D341Med (cell line): Measurements from ENCODE around the gene CCDC188.

Experiments used
- DNase-seq: peaks from one replicate; pipeline ENCODE4 v3.0.0; 2012; ENCODE audit warnings: low spot score

Gene CCDC188

DNA sequence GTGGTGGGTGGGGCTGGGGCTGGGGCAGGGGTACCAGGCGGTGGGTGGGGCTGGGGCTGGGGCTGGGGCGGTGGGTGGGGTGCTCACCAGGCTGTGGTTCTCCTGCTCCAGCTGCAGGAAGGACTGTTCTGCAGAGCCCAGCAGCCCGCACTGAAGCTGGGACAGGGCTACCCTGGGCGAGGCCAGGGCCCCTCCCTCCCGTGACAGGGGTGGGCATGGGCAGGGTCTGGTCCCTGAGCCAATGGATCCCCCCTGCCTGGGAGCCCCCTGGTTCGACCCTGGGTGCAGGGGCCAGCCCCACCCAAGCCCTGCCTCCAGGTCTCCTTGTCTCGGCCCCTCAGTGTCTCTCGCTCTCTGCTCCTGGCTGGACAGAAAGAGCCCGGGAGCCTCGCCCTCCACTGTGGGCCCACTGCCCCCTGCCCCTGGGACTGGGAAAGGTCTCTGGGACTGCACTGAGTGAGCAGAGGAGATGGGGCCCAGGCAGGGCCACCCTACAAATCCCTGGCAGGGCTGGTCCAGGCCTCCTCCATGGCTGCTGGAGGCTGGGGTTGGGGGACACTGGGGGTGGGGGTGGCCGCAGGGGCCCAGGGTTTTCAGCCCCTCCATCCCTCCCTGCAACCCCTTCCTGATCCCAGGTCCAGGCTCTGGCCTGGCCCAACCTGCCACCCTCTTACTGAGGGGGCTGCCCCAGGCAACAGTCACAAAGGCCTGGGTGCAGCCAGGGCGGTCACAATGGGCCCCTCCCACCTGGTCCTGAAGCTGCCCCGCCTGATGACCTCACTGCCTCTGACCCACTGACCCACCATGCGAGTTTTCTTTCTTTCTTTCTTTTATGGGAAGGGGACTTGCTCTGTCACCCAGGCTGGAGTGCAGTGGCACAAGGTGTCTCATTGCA is at the start of gene CCDC188:
Gene CCDC188, minus strand, starts transcription at position 675 of the 895 bp plus-strand sequence. Its CDS starts 69 bp downstream, at position 606.
- DNase-seq, result no peak

DNA sequence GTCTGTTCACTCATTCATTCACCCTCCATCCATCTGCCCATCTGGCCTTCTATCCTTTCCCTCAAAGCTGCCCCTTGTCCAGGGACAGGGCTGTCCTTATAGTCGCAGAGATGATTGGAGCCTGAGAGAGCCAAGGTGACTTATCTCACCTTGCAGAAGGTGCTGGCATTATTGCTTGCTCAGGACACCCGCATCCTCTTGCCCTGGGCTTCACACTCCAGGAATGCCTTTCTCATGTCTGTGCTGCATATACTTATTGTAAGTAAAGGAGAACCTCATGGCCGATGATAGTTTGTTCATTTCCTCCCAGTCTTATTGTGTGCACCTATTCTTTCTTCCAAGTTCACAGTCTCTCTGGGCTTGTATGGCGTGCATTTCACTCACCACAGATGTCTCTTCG is 49.1 kb upstream of the CCDC188 start:
- no peak for DNase-seq

DNA sequence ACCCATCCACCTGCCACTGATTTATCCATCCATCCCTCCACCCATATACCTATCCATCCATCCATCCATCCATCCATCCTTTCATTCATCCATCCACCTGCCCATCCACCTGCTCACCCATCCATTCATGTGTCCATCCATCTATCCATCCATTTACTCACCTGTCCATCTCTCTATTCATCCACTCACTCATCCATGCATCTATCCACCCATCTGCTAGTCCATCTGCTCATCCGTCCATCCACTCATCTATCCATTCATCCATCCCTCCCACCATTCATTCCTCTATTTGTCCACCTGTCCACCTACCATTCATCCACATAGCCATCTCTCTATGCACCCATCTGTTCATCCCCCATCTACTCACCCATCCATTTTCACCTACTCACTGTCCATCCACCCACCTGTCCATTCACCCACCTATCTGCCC is 48.6 kb upstream of the CCDC188 start:
- no peak for DNase-seq

DNA sequence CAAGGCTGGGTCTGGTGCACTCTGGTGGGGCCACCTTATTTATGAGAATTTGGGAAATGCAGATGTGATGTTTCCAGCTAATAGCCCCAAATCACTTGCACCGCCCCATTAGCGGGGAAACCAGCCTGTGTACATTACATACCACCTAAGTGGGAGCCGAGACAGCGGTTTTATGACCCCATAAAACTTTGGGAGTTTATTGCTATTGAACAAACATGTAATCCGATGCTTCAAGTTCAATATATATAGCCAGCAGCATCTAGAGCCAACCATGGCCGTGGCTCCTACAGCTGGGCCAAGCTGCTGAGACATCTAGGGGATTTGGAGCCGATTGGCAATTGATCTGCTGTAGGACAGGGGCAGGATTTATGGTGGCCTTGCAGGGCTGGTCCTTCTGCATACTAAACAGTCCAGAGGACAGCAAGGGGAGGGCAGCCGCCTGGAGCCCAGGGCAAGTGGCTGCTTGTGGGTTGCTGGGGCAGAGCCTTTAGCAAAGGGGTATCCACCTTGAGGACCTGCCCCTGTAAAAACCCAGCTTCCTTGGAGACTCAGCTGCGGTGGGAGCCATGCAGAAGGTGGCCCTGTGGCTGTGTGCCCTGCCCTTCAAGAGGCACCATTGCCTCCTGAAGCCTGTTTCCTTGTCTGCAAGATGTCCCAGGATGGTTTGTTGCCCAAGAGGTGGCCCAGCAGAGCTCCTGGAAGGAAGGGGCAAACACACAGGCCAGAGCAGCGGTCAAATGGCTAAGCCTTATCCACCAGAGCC is 47.9 kb upstream of the CCDC188 start:
- DNase-seq, result no peak

DNA sequence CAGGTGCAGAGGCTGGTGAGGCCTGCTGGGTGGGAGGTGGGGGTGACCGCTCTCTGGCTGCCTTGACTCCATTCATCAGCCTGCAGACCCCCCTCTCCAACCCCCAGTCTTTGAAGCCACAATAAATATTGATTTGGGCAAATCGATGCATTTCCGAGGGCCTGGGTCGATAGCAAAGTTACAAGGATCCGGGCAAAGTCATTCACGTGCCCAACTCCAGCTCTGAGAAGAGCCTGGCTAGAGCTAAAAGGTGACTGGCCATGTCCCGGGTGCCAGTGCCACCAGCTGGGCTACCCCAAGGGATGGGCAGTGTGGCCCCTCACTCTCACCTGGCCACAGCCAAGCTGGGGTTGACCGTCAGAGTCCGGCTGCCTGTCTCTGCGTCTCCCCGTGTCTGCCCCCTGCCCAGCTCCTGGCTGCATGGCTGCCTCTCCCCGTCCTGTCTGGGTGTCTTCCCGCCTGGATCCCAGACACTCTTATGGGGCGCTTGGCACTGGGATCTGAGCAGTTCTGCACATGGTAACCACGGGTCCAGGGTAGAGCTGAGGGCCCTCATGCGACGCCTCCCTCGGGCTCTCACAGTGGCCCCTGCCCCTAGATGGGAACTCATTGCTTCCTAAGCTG is 46.7 kb upstream of the CCDC188 start:
- no peak for DNase-seq

DNA sequence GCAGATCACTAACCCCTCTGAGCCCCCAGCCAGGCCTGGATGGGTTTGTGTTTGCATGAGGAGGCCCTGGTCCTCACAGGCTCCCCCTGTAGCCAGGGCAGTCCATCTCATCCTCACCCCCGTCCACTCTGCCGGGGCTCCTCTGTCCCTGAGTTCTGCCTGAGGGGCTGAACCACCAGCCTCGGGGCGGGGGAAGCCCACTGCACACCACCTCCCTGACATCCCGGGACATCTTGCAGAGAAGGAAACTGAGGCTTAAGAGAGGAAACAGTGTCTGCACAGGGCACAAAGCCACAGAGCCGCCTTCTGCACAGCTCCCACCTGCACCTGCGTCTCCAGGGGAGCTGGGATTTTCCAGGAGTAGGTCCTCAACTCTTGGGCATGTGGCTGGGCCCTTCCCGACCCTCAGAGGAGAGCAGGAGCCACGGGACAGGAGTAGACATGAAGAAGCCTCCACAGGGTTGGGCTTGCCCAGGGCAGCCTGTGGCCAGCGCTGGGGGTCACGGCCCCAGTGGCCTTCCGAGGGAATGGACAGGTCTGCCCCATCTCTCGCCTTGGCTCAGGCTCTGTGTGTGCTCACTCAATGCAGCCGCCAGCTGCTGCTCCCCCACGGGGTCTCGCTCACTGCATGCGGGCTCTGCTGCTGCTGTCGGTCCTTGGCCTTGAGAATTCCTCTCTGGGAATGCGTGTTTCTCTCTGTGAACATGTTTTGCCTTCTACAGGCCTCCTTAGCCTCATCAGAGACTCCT is 45.4 kb upstream of the CCDC188 start:
- no peak for DNase-seq

DNA sequence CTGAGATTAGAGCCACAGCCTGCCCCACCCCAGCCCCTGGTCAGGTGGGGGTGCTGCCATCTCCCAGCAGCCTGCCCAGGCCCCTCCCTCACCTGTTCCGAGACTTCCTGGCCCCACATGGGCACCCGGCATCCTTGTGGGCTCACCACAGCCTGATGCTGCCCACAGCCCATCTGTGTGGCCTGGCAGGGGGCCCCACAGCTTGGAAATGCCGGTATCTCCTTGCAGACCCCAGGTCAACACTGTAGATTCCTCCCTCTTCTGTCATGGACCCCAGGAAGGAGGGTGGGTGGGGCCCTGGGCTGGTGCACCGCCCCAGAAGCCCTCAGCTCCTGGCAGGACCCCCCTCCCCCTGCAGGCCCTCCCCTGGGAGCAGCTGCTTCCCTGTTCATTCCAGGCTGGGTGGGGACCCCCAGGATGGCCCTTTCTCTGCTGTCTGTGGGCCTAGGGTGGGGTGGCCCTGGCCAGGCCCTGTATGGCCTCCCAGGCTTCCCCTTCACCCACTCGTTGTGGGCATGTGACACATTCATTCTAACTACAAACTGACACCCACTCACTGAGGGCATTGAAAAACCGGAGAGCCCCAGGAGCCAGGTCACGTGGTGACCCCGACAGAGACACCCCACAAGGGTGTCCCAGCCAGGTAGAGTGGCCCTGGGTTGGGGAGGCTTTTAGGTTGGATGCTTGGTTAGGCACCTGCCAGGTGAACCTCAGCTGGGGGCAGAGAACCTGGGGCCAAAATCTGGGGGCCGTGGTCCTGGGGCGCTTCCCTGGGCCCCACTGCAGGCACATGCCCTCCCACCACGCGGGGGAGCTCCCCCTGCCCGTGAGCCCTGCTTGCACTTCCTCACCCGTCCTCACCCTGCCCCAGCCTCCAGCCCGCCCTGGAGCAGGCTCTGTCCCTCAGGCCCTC is 44.1 kb upstream of the CCDC188 start:
- no peak for DNase-seq

DNA sequence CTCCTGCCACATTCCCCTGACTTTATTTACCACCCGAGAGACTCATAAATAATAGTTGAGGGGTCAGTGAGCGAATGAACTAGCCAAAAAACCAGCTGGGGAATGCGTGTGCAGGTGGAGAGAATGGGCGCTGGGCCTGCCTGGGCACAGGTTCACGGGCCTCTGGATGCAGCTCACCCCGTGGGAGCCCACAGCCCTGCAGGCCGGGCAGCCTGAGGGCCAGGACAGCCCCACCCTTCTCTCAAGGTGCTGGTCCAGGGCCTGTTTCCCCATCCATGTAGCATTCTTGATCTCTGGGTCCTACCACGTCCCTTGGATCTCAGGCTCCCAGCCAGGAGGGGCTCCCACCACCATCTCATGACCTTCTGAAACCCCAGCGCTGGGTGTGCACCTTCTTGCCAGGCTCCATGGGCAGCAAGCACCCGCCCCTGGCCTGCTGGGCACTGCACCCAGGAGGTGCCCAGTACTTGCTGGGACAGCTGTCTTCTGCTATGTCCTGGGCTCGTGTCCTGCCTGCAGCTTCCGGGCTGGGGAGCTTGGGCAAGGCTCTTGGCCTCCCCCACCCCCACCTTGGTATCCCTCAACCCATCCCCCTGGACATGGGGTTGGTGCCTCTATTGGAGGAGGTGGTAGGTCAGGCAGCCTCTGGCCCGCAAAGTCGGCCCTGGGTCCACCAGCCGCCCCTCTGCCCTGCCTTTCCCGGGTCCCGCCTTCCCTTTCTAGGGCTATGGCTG is 43.1 kb upstream of the CCDC188 start:
- no peak for DNase-seq

DNA sequence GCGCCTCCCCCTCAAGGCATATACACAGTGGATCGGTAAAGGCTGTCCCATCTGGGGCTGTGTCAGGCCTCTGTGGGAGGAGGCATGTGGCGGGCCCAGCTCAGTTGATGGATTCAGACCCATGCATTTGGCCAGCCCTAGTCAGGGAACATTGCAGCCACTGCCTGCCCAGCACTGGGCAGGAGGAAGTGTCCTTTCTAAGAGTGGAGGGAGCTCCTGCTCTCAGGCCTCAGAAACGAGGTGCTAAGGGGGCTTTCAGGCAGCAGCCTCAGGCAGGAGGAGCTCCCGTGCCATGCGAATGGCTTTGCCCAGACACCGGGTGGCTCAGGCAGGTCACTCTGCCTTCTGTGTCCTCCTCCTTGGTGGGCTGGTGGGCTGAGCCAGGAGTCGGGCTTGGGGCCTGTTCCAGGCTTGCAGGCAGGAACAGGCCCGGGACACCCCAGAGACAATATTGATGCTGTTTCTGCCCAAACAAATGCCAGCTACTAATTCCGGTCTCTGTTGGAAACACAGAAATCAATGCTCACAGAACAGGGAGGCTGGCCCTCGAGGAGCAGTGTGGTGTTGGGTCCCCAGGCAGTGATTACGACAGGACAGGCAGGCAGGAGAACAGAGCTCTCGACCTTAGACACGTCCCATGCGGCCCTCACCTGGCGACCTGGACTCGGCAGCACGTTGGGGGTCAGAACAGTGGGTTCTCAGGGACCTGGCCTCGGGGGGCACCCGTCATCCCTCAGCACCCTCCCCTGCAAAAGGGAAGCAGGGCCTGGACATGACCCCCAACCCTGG is 42.3 kb upstream of the CCDC188 start:
- no peak for DNase-seq

DNA sequence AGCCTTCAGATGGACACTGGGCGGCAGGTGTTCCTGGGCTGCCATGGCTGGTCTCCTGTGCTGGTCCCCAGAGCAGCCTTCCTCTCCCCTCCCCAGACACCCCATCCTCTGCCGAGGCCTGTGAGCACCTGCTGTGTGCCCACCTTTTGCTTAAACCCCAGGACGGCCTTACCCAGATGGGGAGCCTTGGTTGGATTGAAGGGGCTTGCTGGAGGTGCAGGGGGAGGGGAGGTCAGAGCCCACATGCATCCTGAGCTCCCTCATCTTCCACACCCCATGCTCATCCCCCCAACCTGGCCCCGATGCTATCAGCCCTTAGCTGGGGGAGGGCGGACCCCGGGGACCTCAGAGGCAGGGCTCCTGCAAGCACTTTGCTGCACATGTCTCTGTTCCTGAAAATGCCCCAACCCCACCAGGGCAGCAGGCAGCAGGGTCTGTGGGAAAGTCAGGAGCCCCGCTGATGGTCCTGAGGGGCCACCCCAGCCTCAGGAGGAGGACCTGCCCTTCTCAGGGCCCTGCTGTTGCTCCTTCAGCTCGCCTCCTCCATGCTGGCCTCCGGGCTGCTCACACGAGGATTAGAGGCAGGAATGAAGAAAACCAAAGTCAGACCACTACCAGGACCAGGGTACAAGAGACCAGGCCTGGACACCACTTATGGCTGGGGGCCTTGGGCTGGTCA is 41.6 kb upstream of the CCDC188 start:
- no peak for DNase-seq

DNA sequence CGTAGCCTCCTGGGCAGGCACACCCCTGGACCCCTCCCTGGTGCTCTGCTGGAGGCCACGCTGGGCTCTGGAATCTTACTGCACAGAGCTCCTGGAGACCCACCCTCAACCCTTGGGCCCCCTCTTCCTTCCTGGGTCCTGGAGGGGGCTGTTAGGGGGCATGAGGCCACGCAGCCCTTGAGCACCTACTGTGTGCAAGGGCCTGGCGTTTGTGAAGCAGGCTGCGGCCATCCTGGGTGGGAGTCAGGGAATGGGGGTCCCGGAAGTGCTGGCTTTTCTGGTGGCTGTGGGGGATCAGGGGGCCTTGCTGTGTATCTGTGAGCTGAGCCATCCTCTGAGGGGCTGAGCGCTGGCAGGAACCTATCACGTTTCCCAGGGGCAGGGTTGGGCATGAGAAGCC is 40.9 kb upstream of the CCDC188 start:
- no peak for DNase-seq

DNA sequence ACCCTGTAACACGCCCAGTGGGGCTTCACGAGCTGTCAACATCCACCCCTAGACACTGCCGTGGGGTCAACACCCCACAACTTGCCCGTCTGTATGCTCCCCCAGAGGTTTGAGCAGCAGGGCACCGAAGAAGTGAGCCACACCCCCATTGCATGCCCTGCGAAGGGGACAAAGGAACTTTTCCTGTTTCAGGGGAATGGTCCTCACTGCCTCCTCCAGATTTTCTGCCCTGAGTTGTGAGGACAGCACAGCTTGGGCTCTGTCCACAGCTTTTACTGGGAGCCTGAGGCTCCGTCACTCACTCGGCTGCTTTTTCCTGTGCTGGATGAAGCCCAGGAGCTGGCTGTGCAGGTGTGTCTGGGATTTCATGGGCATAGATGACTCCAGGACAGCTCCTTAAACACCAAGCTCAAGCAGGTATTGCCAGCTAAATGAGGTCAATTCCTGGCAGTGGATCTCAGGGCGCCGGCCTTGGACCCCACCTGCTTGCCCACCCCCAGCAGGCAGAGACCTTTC is 40.2 kb upstream of the CCDC188 start:
- DNase-seq, result no peak

DNA sequence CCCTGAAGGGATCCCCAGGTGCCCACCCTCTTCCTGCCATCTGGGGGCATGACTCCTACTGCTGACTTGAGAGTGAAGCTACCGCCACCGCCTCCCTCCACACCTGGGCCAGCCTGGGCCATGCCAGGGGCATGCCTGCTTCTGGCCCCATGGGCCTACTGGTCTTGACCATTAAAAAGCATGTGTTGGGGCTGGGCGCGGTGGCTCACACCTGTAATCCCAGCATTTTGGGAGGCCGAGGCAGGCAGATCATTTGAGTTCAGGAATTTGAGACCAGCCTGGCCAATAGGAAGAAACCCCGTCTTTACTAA is 37.7 kb upstream of the CCDC188 start:
- DNase-seq, result no peak

DNA sequence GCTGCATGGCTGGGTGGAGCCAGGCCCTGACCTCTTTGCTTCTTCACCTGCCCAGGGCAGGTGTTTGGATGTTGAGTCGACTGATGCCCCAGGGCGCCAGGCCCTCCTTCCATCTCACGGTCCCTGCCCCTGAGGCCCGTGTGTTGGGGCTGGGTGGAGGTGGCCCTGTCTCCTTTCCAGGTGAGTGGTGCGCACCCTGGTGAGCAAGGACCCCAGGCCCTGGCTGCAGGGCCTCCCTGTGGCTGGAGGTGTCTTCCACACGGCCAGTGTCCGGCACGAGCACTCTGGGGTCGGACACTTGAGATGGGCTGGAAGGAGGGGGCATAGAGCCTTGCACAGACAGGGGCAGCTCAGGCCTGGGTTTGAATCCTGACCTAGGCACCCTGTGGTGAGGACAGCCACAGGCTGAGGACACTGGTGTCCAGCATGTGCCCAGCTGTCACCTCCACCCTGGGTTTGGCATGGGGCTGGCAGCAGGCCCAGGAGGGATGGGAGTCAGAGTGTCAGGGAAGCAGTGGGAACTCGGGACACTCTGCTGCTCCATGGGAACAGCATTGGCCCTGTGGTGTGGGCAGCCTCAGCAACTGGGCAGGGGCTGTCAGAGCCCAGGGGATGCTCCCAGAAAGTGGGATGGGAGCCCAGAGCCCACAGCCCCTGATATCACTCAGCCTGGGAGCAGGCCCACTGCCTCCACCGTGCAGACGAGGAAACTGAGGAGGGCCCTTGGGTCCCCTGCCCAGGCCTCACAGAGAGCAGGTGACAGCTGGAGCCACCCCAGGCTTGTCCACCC is 37.1 kb upstream of the CCDC188 start:
- DNase-seq, result no peak

DNA sequence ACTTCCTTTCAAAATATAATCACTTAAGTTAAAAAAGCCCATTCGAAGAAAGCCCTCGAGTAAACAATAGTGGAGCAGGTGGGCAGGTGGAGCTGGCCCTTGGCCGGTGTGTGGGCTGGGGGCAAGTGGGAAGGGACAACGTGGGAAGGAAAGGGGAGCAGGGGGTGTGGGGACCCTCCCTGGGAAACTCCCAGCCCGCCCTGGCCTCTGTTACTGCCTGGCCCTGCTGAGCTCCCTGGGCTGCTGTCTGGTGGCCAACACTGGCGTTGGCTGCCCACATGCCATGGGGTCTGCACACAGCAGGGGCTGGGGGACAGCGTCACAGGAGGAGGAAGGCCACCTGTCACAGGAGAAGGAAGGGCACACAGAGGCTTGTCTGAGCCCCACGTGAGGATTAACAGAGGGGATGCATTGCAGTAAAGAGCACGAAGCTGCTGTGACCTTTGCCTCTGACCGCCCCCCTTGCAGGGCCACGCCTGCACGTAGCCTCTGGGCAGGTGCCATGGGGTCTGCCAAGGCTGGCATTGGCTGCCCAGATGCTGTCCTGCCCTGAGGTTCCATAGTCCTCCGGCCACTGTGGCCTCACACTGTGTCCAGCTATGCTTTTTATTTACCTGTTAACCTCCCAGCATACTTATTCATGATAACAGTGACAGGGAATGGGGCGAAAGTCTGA is 36.2 kb upstream of the CCDC188 start:
- DNase-seq, result no peak

DNA sequence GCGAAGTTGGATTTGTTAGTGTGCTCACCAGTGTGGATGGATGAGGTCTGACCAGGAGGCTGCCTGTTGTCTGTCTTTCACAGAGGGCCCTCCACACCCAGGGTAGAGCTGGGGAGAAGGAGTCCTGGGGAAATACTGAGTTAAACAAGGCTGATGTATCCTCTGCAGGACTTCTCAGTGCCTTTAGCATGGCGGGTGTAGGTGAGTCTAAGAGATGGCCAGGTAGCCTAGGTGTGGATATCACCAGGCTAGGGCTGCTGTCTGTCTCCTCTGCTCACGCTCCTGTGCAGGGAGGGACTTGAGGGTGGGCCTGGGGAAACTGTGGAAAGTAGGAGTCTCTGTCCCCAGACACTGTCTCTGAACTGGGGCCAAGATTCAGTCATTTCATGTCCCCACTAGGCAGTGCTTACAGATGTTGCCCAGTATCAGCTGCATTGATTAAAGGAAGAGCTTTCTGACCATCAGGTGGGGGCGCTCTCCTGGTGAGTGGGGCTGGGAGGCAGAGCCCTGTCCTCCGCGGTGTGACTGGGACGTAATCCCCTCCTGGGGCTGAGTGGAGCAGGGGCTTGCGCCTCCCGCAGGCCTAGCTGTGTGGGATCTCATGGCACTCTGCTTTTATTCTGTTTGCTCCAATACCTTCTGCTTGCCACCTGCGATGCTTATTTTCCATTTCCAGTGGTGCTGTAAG is 35.5 kb upstream of the CCDC188 start:
- no peak for DNase-seq

DNA sequence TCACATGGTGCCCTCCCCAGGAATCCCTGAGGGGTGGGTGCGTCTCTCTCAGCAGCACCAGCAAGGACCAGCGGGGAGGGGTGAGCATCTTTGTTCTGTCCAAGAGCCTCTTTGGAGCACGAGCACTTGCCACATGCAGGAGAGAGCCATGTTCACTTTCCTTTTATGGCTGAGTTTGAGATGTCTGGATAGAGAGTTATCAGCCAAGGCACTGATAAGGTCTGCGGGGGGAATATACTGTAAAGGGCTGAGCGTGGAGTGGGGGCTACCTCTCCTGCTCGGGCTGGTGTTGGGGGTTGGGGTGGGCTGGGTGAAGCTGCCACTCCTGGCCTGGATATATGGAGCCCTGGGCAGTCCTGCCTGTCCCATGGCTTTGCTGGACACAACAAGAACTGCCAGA is 34.9 kb upstream of the CCDC188 start:
- DNase-seq, result no peak
